ENCODE measurements around the gene XPO6.

XPO6 gene

GRCh38 chr16:28183930-28184329, 27.8 kb downstream of the XPO6 start:
- no peak overlapping the region for H3K4me3 ChIP-seq (ENCODE audit: low read depth, low read length)
- TF ChIP-seq, protein P1, sequence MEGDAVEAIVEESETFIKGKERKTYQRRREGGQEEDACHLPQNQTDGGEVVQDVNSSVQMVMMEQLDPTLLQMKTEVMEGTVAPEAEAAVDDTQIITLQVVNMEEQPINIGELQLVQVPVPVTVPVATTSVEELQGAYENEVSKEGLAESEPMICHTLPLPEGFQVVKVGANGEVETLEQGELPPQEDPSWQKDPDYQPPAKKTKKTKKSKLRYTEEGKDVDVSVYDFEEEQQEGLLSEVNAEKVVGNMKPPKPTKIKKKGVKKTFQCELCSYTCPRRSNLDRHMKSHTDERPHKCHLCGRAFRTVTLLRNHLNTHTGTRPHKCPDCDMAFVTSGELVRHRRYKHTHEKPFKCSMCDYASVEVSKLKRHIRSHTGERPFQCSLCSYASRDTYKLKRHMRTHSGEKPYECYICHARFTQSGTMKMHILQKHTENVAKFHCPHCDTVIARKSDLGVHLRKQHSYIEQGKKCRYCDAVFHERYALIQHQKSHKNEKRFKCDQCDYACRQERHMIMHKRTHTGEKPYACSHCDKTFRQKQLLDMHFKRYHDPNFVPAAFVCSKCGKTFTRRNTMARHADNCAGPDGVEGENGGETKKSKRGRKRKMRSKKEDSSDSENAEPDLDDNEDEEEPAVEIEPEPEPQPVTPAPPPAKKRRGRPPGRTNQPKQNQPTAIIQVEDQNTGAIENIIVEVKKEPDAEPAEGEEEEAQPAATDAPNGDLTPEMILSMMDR (IDR thresholded peaks at IDR 0.05; ENCODE audit: borderline replicate concordance, insufficient read depth, low read depth, low read length), result no peak

GRCh38 chr16:28183484-28183883, 28.3 kb downstream of the XPO6 start:
- TF ChIP-seq, protein P1 (IDR thresholded peaks at IDR 0.05; ENCODE audit: borderline replicate concordance, insufficient read depth, low read depth, low read length), result no peak
- no peak overlapping the region for H3K4me3 ChIP-seq (ENCODE audit: low read depth, low read length)

DNA sequence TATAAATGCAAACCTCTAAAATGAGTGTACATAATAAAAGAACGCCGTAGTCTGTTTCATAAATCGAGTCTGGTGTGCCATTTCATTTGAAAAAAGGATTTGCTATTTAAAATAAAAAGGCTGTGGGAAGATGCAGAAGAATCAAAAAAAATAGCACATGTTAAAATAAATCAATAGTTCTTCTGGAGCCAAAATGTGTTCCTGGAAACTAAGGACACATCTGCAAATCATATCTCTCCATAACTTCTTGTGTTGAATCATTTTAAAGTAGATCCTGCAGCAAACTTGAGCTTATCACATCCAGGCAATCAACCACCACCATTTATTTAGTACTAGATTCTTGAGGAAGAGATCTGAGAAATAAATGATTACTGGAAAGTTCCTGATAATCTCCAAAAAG, 29.0 kb downstream of the XPO6 start:
- TF ChIP-seq, protein P1 (IDR thresholded peaks at IDR 0.05; ENCODE audit: borderline replicate concordance, insufficient read depth, low read depth, low read length), result no peak
- no peak overlapping the region for H3K4me3 ChIP-seq (ENCODE audit: low read depth, low read length)

- no peak overlapping the region for H3K4me3 ChIP-seq (ENCODE audit: low read depth, low read length)
- TF ChIP-seq, protein P1 (IDR thresholded peaks at IDR 0.05; ENCODE audit: borderline replicate concordance, insufficient read depth, low read depth, low read length), result no peak
Observed at GRCh38 chr16:28182183-28182582, 29.6 kb downstream of the XPO6 start.

DNA sequence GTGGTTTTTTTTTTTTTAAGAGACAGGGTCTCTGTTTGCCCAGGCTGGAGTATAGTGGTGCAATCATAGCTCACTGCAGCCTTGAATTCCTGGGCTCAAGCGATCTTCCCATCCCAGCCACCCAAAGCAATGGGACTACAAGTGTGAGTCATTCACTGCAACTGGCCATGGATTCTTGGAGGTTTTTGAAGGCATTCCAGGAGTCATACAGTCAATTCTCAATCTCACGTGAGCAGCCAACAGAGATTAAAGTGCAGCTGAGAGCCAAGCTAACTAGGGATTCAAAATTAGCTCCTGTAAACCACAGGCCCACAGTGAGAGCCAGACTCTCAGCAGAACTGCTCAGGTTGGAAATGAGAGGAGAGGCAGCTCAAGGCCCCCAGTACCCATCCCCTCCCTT, 30.2 kb downstream of the XPO6 start:
- H3K4me3 ChIP-seq (ENCODE audit: low read depth, low read length), result no peak overlapping the region
- TF ChIP-seq, protein P1 (IDR thresholded peaks at IDR 0.05; ENCODE audit: borderline replicate concordance, insufficient read depth, low read depth, low read length), result no peak

GRCh38 chr16:28180655-28181460, 30.9 kb downstream of the XPO6 start:
- H3K4me3 ChIP-seq (ENCODE audit: low read depth, low read length), result no peak overlapping the region
- TF ChIP-seq, protein P1 (IDR thresholded peaks at IDR 0.05; ENCODE audit: borderline replicate concordance, insufficient read depth, low read depth, low read length), result no peak

GRCh38 chr16:28179354-28179753, 32.4 kb downstream of the XPO6 start:
- H3K4me3 ChIP-seq (ENCODE audit: low read depth, low read length), result no peak overlapping the region
- TF ChIP-seq, protein P1 (IDR thresholded peaks at IDR 0.05; ENCODE audit: borderline replicate concordance, insufficient read depth, low read depth, low read length), result no peak

All from GM12875 (cell line).